HepG2 (cell line): Measurements from ENCODE around the gene NDOR1. TPM values are rescaled to one million over a fixed set of nuclear protein-coding genes. Genes with fewer than 3 reads are reported as not detected.

Experiments used
- ATAC-seq: fragments of 200-7000 bp; cut with Tn5 transposase; 3 replicates; pipeline ENCODE4 v1.9.1; 2020; ENCODE audit warnings: mild to moderate bottlenecking, moderate library complexity
- BruUV-seq: library from RNA; stranded (reverse); fragments of 400-500 nt; replicated peaks from 2 replicates; lab custom pipeline; 2021; lab: Mats Ljungman, UMichigan
- CTCF ChIA-PET: fragments of 300-600 bp; formaldehyde crosslinking; extraction: SDS; loops from one replicate; lab custom pipeline; 2021; ENCODE audit warnings: low total read pairs, inconsistent platforms, low intra/inter-chr PET ratio; lab: Yijun Ruan, JAX
- POLR2A ChIA-PET: fragments of 350-600 bp; sonication (Branson Sonifier 250); formaldehyde crosslinking; loops from one replicate; lab custom pipeline; 2020; ENCODE audit warnings: antibody characterized with exemption, inconsistent platforms; lab: Yijun Ruan, JAX
- DNase-seq: peaks from one replicate; pipeline ENCODE4 v3.0.0-alpha.2; 2015; ENCODE audit warnings: low spot score
- FAIRE-seq: peaks from 3 replicates; lab custom pipeline; 2011; peaks lifted over from hg19 to GRCh38; lab: Jason Lieb, UNC
- H2AFZ ChIP-seq: one replicate; pipeline ENCODE4 v1.6.1; 2011; ENCODE audit warnings: low read length, inconsistent platforms
- H3K27ac ChIP-seq: fragments of 300-600 bp; 3 replicates; pipeline ENCODE4 v1.8.0; 2011; ENCODE audit warnings: mixed run types, mild to moderate bottlenecking, mixed read lengths, low read length, inconsistent platforms; ENCODE audit not compliant: insufficient read depth; ENCODE audit errors: extremely low read length
- H3K27me3 ChIP-seq, 2 experiments: fragments of 200-600 bp in 1 of 2; 2 replicates in 1 of 2; 3 replicates in 1 of 2; pipeline versions ENCODE4 v1.6.0 to v1.8.0; 2011; ENCODE audit warnings: low read length in 2 of 2, mild to moderate bottlenecking in 2 of 2, moderate library complexity in 2 of 2, inconsistent platforms in 1 of 2; ENCODE audit not compliant: insufficient read depth in 2 of 2, control insufficient read depth in 1 of 2
- H3K36me3 ChIP-seq, 2 experiments: fragments of 200-600 bp in 1 of 2; replicated peaks in 1 of 2; 2 replicates in 1 of 2; 3 replicates in 1 of 2; pipeline versions ENCODE4 v1.5.1 to v1.8.0; 2011; ENCODE audit warnings: low read length in 2 of 2, inconsistent platforms in 1 of 2; ENCODE audit not compliant: insufficient read depth in 2 of 2, control insufficient read depth in 1 of 2
- H3K4me1 ChIP-seq: 2 replicates; pipeline ENCODE4 v1.5.1; 2012; ENCODE audit warnings: low read length, inconsistent platforms; ENCODE audit not compliant: insufficient read depth
- H3K4me2 ChIP-seq: 2 replicates; pipeline ENCODE4 v1.6.0; 2011; ENCODE audit warnings: low read depth, low read length, inconsistent platforms
- H3K4me3 ChIP-seq, 3 experiments: fragments of 200-600 bp in 1 of 3; sonication (generic), shearing (Covaris generic) in 1 of 3; replicated peaks in 1 of 3; 2 replicates each; pipeline ENCODE4 v1.5.1; 2011 to 2016; ENCODE audit warnings: low read length in 3 of 3, inconsistent platforms in 2 of 3, low read depth in 2 of 3, mild to moderate bottlenecking in 2 of 3, control low read depth in 1 of 3, mixed read lengths in 1 of 3; ENCODE audit not compliant: insufficient read depth in 1 of 3
- H3K79me2 ChIP-seq: one replicate; pipeline ENCODE4 v1.6.1; 2011; ENCODE audit warnings: low read length, inconsistent platforms; ENCODE audit not compliant: insufficient read depth
- H3K9ac ChIP-seq: 2 replicates; pipeline ENCODE4 v1.6.0; 2011; ENCODE audit warnings: mild to moderate bottlenecking, low read depth, low read length, inconsistent platforms; ENCODE audit not compliant: insufficient read depth
- H3K9me3 ChIP-seq: 2 replicates; pipeline ENCODE4 v1.5.1; 2012; ENCODE audit warnings: mild to moderate bottlenecking, low read length
- H4K20me1 ChIP-seq: 2 replicates; pipeline ENCODE4 v1.6.0; 2011; ENCODE audit warnings: inconsistent platforms, mild to moderate bottlenecking, low read length, moderate library complexity; ENCODE audit not compliant: insufficient read depth
- AGO2 ChIP-seq: fragments of 200-400 bp; formaldehyde crosslinking; optimal IDR thresholded peaks from 2 replicates; pipeline ENCODE3; 2017; ENCODE audit warnings: mild to moderate bottlenecking, low read depth, low read length, moderate library complexity
- DBP ChIP-seq: sonication (generic); formaldehyde crosslinking; IDR thresholded peaks from 2 replicates; pipeline ENCODE4 v1.4.0; 2020; ENCODE audit warnings: missing genetic modification reagents; ENCODE audit errors: not compliant biosample characterization
- HNRNPK ChIP-seq: fragments of 200-400 bp; formaldehyde crosslinking; IDR thresholded peaks from 2 replicates; pipeline ENCODE4 v1.6.1; 2018; ENCODE audit warnings: low read length, low read depth, moderate library complexity, mild to moderate bottlenecking; ENCODE audit not compliant: poor library complexity, severe bottlenecking
- ISX ChIP-seq: sonication (generic); formaldehyde crosslinking; conservative IDR thresholded peaks from 2 replicates; pipeline ENCODE4 v1.5.0; 2020; ENCODE audit warnings: missing genetic modification reagents
- ZNF143 ChIP-seq: sonication (generic); formaldehyde crosslinking; IDR thresholded peaks from 2 replicates; pipeline ENCODE4 v1.4.0; 2020; ENCODE audit warnings: missing genetic modification reagents
- ZNF280B ChIP-seq: sonication (generic); formaldehyde crosslinking; IDR thresholded peaks from 2 replicates; pipeline ENCODE4 v1.5.0; 2020; ENCODE audit warnings: missing genetic modification reagents, mild to moderate bottlenecking, borderline replicate concordance
- ZNF550 ChIP-seq: sonication (generic); formaldehyde crosslinking; IDR thresholded peaks from 2 replicates; pipeline ENCODE4 v1.4.0; 2020; ENCODE audit warnings: mild to moderate bottlenecking, missing genetic modification reagents, borderline replicate concordance
- WGBS: methylation state at CpG from one replicate; pipeline ENCODE4 v1.1.6; 2017; ENCODE audit warnings: low lambda C conversion rate; 5-methylcytosine and 5-hydroxymethylcytosine counted together
- in situ Hi-C: cut with HindIII; loops from 2 replicates; pipeline ENCODE4 v1.10.0; 2017; ENCODE audit warnings: low pct_unique_long_range_greater_than_20kb; ENCODE audit not compliant: extremely low pct_ligation_motif_present
- intact Hi-C: fragments of 100-400 bp; cut with micrococcal nuclease; formaldehyde crosslinking; loops from one replicate; pipeline ENCODE4 v1.10.0; 2022; ENCODE audit not compliant: unreplicated experiment
- polyA plus RNA-seq, 8 experiments: library from polyadenylated mRNA; depleted of rRNA in 3 of 8; stranded (reverse) in 7 of 8; unstranded in 1 of 8; fragments of >200 nt; fragmentation: Illumina TruSeq in 4 of 8; extraction: Trizol in 4 of 8; gene quantifications; 2 replicates each; pipeline versions ENCODE4 v1.2.1 to v1.2.3, GENCODE V29; 2011 to 2016; ENCODE audit warnings: low read depth in 4 of 8, missing spikeins in 1 of 8, mixed read lengths in 1 of 8; ENCODE audit not compliant: insufficient read depth in 1 of 8
- total RNA-seq, 5 experiments: library from RNA; depleted of rRNA; stranded (reverse); fragments of >200 nt; fragmentation: Illumina TruSeq; extraction: Trizol; gene quantifications; 2 replicates each; pipeline ENCODE4 v1.2.3, GENCODE V29; 2016; ENCODE audit warnings: low read depth in 1 of 5

Gene NDOR1
- total and polyA plus RNA-seq, 2 of the 13 experiments (the other 11 are each of a cell fraction or from before 2014, with no cell fraction given): 3.6 to 8.7 TPM

GRCh38 chr9:137214620-137215019, 9.1 kb downstream of the NDOR1 start:
- in situ Hi-C loops: no loop called here
- 96% methylated on average over 14 of the region's 19 CpGs for WGBS

GRCh38 chr9:137215196-137215986, 9.9 kb downstream of the NDOR1 start:
- Histone ChIP-seq H3K4me2 (no peak overlapping the region), H3K4me1 (peaks cover 29% of the 10 kb centered on the region), H3K27ac (no peak overlapping the region), H4K20me1 (peaks cover 4% of the 10 kb centered on the region; the same call in 1 of the 2 replicates), H3K9ac (no peak overlapping the region), H3K9me3 (no peaks in the 10 kb centered on the region), H3K79me2 (peaks cover 3% of the 10 kb centered on the region), H3K27me3 (no peaks in the 10 kb centered on the region), H3K4me3 (no peak overlapping the region), H3K36me3 (no peaks in the 10 kb centered on the region; a peak in 1 of 5 replicates), H2AFZ (no peak overlapping the region)
- WGBS: 98% methylated on average over 15 of the region's 22 CpGs
- FAIRE-seq (no peak), ATAC-seq (no peak), DNase-seq (no peak)
- no TSS peak for BruUV-seq
- no peak for TF ChIP-seq ZNF143 (CRISPR knock-in tag)
- no peak for TF ChIP-seq DBP (CRISPR knock-in tag)
- no peak for TF ChIP-seq ISX
- no peak for TF ChIP-seq HNRNPK
- TF ChIP-seq ZNF550 (CRISPR knock-in tag): no peak
- intact Hi-C loops: no loop called here
- ChIA-PET POLR2A (interaction anchor here (1.3 to 13.4 kb wide), 2 partner anchors 11 to 16 kb away, joined by 3 to 225 read pairs; partner anchors contain the start of genes NDOR1, TMEM203 and TPRN), CTCF (no interaction called here)
- in situ Hi-C loops: no loop called here

More at GRCh38 chr9:137214620-137215019, 9.1 kb downstream of the NDOR1 start:
- H3K27me3 ChIP-seq: no peaks in the 10 kb centered on the region
- H3K36me3 ChIP-seq: no peaks in the 10 kb centered on the region; a peak in 1 of 5 replicates
- no peaks in the 10 kb centered on the region for H3K9me3 ChIP-seq
- peak; percentile 1 for TF ChIP-seq AGO2
- TF ChIP-seq ZNF280B: no peak
- FAIRE-seq (no peak), DNase-seq (no peak), ATAC-seq (no peak)
- H3K4me3 ChIP-seq: no peak overlapping the region
- intact Hi-C loops: no loop called here
- no peak overlapping the region for H3K4me2 ChIP-seq
- peaks cover 28% of the 10 kb centered on the region for H3K4me1 ChIP-seq
- H3K79me2 ChIP-seq: peaks cover 3% of the 10 kb centered on the region
- BruUV-seq: no TSS peak
- peaks cover 4% of the 10 kb centered on the region; the same call in 1 of the 2 replicates for H4K20me1 ChIP-seq
- POLR2A ChIA-PET: interaction anchor here (1.3 kb wide), 1 partner anchor 15 kb away, joined by 3 read pairs; no protein-coding TSS in a partner anchor
- CTCF ChIA-PET: no interaction called here
- no peak overlapping the region for H2AFZ ChIP-seq
- H3K9ac ChIP-seq: no peak overlapping the region
- no peak overlapping the region for H3K27ac ChIP-seq
